Umbilical cord (tissue), 2 donors: ENCODE measurements around the gene GALT. TPM values are rescaled to one million over a fixed set of nuclear protein-coding genes. Genes with fewer than 3 reads are reported as not detected.

Source experiments
- DNase-seq: peaks from one replicate; pipeline ENCODE4 v3.0.0-alpha.2; 2015; ENCODE audit warnings: low spot score
- total RNA-seq: library from RNA; depleted of rRNA; stranded (reverse); fragments of >200 nt; gene quantifications from one replicate; pipeline ENCODE4 v1.2.3, GENCODE V29; 2014; ENCODE audit warnings: low replicate concordance; ENCODE audit not compliant: insufficient read depth

GALT gene
- total RNA-seq, 1 donor from 2014 or later: 33.9 TPM

DNA sequence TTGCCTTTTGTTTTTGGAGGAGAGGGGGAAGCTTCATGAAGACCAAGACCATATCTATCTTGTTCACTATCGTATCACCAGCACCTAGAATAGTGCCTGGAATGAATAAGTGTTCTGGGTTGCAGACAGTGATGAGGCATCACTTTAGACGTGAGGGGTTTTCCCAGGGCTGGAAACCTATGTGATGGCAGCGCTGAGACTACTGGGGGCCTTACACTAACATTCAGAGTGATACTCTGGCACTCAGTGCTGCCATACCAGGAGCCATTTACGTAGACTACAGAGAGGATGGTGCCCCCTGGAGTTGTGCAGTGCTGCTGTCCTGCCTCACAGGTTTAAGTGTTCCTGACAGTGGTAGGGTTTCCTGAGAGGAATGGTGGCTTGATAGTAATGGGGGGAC, 37.7 kb downstream of the GALT start:
- DNase-seq: no peak

DNA sequence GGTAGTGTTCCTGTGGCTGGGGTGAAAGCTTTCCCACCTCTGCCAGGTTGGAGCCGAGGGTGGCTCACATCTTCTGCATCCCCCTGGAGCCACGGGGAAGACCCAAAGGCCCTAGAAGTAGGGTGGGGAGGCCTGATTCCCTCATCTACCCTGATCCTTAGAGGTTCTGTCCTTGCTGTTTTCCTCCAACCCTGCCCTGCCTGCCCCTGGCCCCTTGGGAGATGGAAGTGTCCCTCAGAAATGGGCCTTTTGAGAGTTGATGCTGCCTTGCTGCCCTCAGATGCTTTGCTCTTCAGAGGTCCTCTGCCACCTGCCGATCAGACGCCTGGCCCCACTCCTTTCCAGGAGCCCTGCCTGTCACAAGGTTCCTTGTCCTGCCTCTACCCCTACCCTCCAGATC, 38.3 kb downstream of the GALT start:
- DNase-seq: no peak

- DNase-seq: no peak
Observed at GRCh38 chr9:34685591-34685990, 39.1 kb downstream of the GALT start.

- no peak for DNase-seq
Observed at GRCh38 chr9:34686231-34686630, 39.8 kb downstream of the GALT start.

DNA sequence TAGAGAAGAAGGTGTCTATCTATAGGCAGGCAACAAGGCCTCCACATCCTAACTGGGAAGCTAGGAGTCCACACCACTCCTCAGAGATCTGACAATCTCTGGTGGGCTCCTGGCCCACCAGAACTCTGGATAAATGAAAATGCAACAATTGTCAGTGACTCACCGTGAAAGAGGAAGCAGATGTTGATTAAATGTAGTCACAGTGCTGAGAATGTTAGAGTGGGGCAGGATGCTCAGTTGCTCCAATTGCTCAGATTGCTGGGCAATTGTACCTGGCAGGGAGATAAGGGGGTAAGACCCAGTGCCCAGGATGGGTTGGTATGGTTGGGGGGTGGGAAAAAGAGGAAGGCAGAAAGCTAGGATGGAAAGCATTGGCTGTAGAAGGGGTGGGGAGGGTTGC, 40.3 kb downstream of the GALT start:
- DNase-seq: no peak

DNA sequence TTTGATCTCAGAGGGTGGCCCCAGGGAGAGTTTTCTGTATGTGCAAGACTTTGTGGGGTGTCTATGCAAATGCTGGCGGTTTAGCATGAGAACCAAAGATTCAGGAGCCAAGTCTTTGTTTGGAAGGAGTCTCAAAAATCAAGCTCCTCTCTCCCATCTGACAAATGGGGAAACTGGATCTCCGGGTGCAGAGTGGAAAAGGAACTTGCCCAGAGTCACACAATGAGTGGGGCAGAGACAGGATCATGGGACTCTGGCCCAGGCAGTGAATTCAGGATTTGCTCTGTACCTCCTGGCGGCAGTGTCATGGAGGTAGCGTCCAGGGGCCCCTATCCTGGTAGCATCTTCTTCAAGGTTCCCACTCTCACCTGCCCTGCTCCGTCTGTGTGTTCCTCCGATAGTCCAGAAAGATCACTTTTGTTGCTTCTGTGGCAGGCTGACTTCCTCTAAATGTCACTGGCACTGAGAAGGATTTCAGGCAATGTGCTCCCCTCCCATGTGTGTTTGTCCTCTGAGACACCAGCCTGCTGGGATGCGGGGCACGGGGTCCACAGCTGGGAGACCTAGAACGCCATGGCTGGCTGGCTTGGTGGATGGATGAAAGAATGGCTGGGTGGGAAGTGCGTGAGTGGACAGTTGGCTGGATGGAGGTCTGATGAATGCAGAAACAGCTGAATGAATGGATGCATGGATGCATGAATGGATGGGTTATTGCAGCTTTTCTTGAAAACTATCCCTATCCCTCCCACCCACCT, 41.0 kb downstream of the GALT start:
- no peak for DNase-seq

- DNase-seq: no peak
Observed at GRCh38 chr9:34688329-34689115, 42.0 kb downstream of the GALT start.

DNA sequence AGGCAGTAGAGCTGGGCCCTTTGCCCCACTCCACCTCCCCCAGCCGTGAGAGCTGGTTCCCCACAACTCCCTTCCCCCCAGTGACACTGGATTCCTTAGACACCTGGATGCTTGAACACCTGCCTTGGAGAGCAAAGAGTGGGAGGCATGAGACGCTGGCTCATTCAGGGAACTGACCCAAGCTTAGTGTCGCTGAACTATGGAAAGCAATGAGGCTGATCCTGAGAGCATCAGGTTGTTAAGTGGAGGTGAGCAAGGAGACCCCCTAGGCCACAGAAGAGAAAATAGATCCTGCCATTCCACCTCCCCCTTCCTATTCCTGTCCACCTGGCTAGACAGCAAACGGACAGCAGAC, 42.6 kb downstream of the GALT start:
- DNase-seq: no peak

DNA sequence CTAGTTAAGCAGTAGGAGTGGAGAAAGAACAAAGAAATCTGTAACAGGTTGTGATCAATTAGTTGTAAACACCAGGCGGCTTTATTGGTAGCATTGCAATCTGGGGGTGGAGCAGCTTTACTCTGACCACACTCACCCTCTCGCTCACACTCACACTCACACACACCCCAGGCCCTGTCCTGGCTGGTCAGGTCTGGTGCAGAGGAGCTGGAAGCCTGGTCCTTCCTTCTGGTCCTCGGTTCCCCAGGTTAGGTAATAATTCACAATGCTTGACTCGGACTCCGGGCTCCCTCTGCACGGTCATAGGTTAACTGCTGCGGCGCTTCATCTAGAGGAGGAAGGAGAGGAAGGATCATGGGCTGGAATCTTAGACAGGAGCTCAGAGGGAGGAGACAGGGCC, 43.0 kb downstream of the GALT start:
- DNase-seq: no peak

GRCh38 chr9:34690983-34691935, 44.8 kb downstream of the GALT start, which contains the start of gene CCL19:
Gene CCL19 (minus strand): TSS chr9:34691276. CDS start chr9:34691139, 137 bp downstream.
- DNase-seq: no peak

GRCh38 chr9:34691936-34692315, 45.5 kb downstream of the GALT start:
- DNase-seq: no peak

GRCh38 chr9:34693560-34693959, 47.1 kb downstream of the GALT start:
- no peak for DNase-seq

GRCh38 chr9:34694811-34695210, 48.3 kb downstream of the GALT start:
- no peak for DNase-seq

Other genes with a start within 250 kb of the GALT start
- gene FAM219A, start 188.1 kb upstream of the GALT start, total RNA-seq: 6.3 TPM
- gene DNAI1, start 187.9 kb upstream of the GALT start, total RNA-seq: not detected
- gene ENHO, start 123.7 kb upstream of the GALT start, total RNA-seq: not detected
- not detected for gene CNTFR, start 57.0 kb upstream of the GALT start, total RNA-seq
- 12.5 TPM for gene RPP25L, start 34.6 kb upstream of the GALT start, total RNA-seq
- 108 TPM for gene DCTN3, start 26.2 kb upstream of the GALT start, total RNA-seq
- gene ARID3C, start 17.6 kb upstream of the GALT start, total RNA-seq: not detected
- 35.4 TPM for gene SIGMAR1, start 8.9 kb upstream of the GALT start, total RNA-seq
- 53.2 TPM for gene IL11RA, start 5.5 kb downstream of the GALT start, total RNA-seq
- not detected for gene CCL27, start 16.0 kb downstream of the GALT start, total RNA-seq
- not detected for gene CCL19, start 44.6 kb downstream of the GALT start, total RNA-seq
- not detected for gene CCL21, start 63.5 kb downstream of the GALT start, total RNA-seq